Stimulated activated CD4-positive, alpha-beta T cell treated with anti-CD3 and anti-CD28 coated beads, Interleukin-1b, Interleukin-23, amount 100 ng/mL, for 1 hour (primary cell): Measurements from ENCODE around the gene PSMG4.
"Not testable (repeated sequence)": the region's sequence is repeated elsewhere in the genome, so short reads cannot be mapped to it uniquely, and the experiment has no call there.

Source experiments
- DNase-seq, 2 donors: peaks; one replicate each; pipeline ENCODE4 v3.0.0-alpha.2; 2020; ENCODE audit warnings: low read depth in 2 of 2

Gene PSMG4

DNA sequence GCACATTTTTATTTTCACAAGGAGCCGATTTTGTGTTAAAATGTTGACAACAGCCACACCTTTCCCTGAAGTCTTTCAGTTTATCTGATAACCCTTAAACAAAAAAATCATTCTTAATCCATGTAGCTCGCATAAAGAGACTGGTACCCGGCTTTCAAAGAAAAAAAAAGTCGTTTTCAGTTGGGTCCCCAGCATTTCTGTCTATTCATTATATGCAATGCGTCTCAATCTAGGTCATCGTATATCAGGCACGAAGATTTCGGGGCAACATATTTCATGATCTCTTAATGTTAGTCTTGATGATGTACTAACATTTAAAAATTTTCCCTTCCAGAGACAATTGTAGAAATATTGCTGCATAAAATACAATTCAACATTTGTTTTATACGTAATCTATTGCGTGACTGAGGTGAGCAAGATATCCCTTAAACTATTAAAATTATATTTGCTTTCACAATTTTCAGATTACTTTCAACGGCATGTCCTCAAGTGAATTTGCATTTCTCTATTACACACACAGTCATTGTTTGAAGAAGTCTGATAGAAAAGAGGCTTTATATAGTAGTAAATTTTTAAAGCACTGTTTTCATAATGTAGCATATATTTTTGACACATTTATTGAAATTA lies 28.4 kb upstream of the PSMG4 start:
- no peak for DNase-seq

GRCh38 chr6:3230900-3231246 lies 27.9 kb upstream of the PSMG4 start:
- no peak for DNase-seq

- no peak for DNase-seq
These were observed 27.3 kb upstream of the PSMG4 start for GRCh38 chr6:3231247-3232016.

DNA sequence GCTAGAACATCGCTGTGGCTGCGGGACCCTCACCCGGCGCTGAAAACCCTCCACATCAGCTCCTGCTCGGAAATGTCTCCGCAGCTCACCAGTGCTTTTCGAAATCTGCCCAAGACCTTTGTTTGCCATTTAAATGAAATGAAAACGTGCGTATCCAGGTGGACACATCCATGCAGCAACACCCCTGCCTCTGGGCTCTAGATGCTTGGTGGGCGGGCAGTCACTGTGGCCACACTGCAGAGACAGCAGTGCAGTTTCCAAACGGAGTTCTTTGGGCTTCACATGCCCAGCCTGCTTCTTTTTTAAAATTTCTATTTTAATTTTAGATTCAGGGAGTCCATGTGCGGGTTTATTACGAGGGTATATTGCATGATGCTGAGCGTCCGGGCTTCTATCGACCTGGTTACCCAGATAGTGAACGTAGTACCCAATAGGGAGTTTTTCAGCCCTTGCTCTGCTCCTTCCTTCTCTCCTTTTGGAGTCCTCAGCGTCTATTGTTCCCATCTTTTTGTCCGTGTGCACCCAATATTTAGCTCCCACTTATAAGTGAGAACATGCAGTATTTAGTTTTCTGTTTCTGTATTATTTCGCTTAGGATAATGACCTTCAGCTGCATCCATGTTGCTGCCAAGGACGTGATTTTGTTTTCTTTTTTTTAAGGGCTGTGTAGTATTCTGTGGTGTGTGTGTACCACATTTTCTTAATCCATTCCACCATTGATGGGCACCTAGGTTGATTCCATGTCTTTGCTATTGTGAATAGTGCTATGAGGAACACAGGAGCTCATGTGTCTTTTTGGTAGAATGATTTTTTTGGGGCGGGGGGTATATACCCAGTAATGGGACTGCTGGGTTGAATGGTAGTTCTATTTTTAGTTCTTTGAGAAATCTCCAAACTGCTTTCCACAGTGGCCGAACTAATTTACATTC lies 26.5 kb upstream of the PSMG4 start:
- DNase-seq: no peak

DNA sequence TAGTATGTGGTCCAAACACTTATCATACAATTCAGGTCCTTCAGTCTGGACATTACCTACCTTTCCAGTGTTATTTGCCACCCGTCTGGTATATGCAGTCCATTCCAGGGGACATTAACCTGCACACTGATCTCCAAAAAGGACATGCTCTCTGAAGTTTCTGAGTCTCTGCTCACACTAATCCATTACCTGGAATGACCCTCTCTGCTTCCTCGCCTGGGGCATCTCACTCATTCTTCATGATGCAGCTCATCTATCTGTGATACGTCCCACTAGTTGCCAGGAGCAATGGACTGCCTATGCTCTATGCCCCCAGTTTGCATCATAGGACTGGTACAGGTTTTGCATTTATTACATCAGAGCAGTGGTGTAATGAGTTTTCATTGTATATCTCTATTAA lies 25.4 kb upstream of the PSMG4 start:
- no peak for DNase-seq

DNA sequence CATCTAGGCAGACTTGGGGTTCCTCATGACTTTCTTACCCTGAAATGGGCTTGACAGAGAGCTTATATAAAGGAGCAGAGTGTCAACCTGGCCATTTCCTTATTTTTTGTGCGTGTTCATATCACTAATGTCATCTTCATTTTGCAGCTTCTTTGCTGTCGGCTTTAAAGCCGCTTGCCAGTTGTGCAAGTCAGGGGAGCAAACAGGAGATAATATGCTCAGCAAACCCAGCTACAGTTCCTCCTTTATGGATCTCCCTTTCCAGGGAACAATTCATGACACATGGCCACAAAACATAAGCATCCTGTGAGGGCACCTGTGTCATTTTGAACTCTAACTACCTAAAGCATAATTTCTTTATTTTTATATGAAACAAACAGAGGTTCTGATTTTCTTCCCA lies 24.8 kb upstream of the PSMG4 start:
- no peak for DNase-seq

DNA sequence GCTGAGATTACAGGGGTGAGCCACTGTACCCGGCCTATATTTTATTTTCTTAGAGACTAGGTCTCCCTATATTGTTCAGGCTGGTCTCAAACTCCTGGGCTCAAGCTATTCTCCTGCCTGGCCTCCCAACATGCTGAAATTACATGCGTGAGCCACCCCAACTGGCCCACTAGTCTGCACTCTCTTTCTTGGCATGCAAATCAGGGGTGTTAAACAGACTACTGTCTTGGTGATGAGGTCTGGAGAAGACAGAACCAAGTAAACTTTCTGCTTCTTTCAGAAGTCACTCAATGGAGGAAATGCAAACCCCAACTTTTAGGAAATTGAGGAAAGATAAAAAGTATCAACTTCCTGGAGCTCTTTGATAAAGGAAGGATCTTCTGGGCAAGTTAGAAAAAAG lies 23.3 kb upstream of the PSMG4 start:
- no peak for DNase-seq

DNA sequence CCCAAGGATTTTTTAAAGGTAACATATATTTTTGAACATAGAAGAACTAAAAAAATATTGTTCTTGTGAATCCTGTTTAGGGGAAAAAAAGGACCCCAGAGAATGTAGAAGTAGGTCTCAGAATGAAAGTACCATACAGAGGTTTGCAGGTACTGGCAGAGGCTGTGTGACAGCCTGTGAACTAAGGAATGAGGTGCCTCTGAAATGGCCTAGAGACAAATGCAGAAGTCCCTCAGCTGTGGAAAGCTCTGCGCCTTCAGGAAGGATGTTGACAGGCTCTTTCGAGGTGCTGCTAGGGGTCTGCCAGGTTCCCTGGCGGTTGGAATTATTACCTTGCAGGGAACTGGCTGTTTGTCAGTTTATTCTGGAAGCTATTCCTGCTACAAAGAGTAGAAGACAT lies 22.7 kb upstream of the PSMG4 start:
- no peak for DNase-seq

DNA sequence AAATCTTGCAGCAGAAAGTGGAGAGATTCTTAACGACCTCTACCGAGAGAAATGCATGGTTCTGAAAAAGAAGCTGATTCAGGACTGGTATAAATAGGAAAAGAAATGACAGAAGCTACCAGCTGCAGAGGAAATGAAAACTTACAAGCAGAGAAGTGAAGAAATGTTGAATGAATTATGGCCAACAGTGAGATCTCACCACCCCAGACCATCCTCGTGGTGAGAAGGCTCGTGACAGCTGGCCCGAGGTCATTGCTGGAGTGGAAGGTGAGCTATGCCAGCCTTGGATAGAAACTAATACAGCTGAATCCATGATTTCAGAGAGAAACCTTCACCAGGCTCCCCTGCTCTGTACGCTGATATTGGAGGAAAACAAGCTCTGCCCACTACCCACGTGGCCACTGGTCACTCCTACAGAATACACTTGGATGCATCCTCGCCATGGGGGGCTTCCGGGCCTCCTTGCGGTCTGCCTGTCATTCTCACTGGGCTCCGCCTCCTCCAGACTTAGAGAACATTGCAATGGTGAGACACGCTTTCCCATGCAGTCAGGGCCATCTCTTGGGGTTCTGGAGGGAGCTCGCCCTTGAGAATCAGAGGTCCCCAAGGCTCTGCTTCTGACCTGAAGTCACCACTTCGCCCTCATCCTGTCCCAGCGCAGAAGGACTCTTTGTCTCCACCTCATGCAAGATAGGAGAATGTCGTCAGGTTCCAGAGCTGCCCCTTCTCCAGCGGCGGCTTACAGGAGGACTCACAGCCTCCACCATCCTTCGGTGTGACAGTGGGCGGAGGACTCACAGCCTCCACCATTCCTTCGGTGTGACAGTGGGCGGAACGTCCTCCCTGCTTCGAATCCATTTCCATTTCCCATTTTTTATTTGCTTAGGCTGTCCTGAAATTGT lies 20.7 kb upstream of the PSMG4 start:
- DNase-seq: no peak

DNA sequence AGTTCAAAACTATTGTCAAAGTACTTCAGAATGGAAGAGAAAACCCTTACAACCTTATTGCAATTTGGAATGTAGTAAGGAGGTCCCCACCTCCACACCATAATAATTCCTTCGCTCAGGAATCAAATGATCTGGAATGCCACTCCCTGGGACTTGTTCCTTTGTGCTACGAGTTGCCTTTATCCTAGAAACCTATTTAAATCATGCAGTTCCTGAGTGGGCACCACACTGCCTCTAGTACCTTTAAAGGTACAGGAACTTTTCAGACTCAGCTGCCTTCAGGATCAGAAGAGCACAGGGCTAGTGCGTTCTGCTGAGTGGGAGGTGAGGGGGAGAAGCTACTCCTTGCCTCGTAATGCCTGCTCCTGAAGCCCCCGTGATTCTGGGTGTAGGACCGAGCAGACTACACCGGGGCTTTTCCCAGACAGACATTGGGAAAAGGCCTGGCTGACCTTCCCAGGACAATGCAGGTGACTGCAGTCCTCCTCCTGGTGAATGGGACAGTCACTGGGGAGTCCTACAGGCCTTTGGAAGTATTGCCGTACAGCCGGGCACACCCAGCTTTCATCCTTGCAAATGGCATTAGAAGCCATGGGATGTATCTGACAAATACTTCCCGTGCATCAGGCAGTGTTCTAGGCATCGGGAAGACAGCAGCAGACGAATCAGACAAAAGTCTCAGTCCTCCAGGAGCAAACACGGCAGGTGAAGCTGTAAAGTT lies 19.5 kb upstream of the PSMG4 start:
- no peak for DNase-seq

- no peak for DNase-seq
These were observed 18.2 kb upstream of the PSMG4 start for GRCh38 chr6:3240595-3240994.

- DNase-seq: not testable (repeated sequence)
These were observed 17.0 kb upstream of the PSMG4 start for GRCh38 chr6:3241745-3242144.

GRCh38 chr6:3242768-3243167 lies 16.0 kb upstream of the PSMG4 start:
- DNase-seq: no peak

DNA sequence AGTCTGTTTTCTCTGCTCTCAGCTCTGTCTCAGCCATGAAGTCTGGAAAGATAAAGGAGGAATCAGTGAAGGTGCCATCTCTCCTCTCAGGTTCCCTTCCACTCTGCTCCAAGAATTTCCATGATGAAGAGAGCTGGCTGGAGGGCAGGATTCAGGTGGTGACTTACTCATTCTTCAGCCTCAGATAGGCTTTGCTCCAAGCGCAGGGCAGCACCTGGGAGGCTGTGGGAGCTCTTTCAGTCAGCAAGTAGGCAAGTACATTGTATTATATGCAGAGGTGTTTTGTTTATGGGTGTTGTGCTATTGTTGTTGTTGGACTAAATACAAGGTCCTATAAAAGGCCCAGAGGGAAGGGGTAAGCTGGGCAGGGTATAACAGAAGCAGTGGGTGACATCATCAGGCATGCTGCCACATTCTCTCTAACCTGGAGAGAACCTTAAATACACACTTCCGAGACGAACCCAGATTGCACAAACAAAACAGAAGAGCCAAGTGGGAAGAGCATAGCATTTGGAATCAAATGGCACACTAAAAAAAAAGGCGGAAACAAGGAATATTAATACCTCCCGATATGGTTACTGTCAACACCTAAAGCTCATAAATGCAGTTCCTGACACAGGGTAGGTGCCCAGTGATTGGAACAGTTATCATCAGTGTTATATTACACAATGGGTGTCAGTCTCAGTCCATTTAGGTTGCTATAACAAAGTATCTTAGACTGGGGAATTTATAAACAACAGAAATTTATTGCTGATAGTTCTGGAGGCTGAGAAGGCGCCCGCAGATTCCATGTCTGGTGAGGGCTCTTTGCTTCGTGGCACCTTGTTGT lies 14.5 kb upstream of the PSMG4 start:
- no peak for DNase-seq

DNA sequence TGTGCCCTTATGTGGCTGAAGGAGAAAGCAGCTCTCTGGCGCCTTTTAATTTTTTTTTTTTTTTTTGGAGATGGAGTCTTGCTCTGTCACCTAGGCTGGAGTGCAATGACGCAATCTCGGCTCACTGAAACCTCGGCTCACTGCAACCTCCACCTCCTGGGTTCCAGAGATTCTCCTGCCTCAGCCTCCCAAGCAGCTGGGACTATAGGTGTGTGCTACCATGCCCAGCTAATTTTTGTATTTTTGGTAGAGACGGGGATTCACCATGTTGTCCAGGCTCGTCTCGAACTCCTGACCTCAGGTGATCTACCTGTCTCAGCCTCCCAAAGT lies 13.9 kb upstream of the PSMG4 start:
- not testable (repeated sequence) for DNase-seq

DNA sequence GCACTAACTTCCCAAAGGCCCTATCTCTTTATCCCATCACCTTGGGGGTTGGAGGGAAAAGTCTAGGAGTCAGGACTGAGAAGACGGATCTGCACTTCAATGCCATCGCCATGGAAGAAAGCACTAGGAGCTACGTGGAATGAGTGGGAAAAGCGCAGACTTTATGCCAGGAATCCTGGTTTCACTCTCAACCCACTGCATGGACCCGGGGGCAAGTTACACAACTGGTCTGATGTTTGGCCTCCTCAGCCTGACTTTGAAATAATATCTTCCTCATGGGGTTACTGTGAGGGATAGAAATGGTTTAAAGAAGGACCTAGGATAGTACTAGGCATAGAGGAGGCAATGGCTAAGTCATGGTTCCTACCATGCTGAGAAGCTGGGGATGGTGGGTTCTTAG lies 13.5 kb upstream of the PSMG4 start:
- DNase-seq: no peak

DNA sequence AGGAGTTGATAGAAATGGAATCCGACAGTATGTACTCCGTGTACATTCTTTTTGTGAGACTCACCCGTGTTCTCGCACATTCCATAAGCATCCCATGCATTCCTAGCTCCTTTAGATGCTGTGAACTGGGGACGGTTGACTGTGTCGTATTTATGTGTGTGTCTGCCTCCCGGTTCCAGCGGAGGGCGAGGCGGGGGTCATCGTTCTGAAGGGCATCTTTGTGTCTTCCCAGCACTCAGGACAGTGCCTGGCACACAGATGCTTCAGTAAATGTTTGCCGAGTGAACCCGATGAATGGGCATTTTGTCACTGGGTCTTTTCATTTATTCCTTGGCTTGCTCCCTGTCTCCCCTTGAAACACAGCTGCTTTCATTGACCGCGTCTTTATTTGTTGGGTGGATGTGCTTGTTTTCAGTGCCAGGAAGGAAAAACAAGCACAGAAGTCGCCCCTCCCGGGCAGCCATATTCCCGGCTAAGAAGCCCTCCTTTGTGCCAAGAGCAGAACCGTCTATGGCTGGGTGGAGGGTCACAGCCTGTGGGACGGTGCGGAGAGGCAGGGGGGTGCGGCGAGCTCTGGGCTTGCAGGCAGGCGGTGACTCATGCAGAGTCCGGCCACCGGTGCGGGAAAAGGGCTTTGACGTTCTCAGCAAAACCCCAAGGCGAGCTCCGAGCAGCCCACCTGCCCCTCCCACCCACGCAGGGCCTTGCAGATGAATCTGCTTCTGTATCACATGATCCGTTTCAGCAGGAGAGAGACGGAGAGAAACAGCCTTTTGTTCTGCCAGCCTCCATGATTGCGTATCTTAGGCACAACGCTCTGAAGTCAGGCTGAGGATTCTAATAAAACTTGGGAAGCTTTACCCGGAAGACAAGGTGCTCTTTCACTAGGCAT lies 11.2 kb upstream of the PSMG4 start:
- DNase-seq: no peak

DNA sequence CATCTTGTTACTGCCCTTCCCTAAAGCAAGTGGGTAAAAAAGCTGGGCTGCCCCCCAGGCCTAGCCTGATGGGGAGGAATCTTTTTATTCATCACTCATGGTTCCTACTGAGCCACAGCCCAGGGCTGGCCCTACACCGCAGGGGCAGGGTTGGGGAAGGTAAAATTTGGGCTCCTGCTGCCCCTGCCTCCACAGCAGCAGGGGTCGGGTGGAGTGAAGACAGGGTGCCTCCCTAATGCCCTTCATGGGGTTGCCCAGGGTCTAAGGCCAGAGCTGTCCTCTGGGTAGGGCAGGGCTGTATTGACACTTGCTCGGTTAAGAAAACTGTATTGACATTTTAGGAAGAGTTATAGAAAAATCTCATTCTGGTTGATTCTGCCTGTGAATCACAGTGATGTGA lies 8.9 kb upstream of the PSMG4 start:
- no peak for DNase-seq

DNA sequence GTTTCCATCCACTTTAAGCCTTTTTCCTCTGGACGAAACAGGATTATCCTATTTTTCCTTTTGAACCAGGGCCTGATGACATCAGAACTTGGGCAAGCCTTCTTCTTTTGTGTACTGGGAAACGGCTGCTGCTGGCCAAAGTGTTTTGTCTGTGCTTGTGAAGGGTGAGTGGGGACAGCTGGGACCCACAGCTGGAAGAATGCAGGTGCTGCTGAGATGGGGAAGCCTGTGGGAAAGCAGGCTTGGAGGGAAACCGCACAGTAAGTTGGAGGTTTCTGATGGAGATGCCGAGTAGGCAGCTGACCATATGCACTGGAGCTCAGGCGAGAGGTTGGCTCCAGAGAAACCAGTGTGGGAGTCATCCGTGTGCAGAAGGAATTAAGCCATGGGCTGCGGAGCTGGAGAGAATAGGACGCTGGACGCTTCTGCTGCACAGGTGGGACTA lies 8.5 kb upstream of the PSMG4 start:
- DNase-seq: no peak
